ENCODE results near the gene RABGAP1L. TPM values are rescaled to one million over a fixed set of nuclear protein-coding genes. Genes with fewer than 3 reads are reported as not detected.

The RABGAP1L gene
- total and polyA plus RNA-seq, 2 of the 8 experiments (the other 6 are each of a cell fraction or from before 2014, with no cell fraction given), result 33.3 to 156 TPM

DNA sequence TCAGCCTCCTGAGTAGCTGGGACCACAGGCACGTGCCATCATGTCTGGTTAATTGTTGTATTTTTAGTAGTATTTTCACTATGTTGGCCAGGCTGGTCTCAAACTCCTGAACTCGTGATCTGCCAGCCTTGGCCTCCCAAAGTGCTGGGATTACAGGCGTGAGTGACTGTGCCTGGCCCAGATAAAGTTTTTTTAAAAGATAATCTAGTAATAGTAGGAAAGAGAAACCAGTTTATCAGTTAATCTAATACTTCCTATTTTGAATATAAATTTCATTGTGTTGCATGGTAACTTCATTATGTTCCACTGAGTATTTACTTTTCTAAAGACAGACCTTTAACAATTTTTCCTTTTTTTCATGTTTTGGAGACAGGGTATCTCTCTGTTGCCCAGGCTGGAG is 10.0 kb downstream of the RABGAP1L start:
- Histone ChIP-seq H4K91ac (replicated peaks; ENCODE audit: insufficient read length, low read length) (no peak overlapping the region), H4K8ac (ENCODE audit: extremely low read depth, insufficient read depth, low read length) (no peak overlapping the region), H3K79me2 (ENCODE audit: control insufficient read depth in 1 of 2, insufficient read depth in 2 of 2, low read length in 2 of 2) (peaks cover 0 to 15% of the 10 kb centered on the region in 2 experiments; a peak in 1 of 4 replicates), H3K4me3 (ENCODE audit: extremely low read depth in 1 of 4, insufficient read depth in 2 of 4, low read depth in 3 of 4, low read length in 4 of 4) (no peak overlapping the region), H2BK5ac (ENCODE audit: low read depth, low read length) (no peak overlapping the region), H4K20me1 (replicated peaks in 1 of 2; ENCODE audit: control insufficient read depth in 1 of 2, insufficient read depth in 2 of 2, low read length in 2 of 2) (no peaks in the 10 kb centered on the region), H3K18ac (ENCODE audit: extremely low read depth, low read length) (no peak overlapping the region), H3K23me2 (ENCODE audit: low read depth, low read length) (no peaks in the 10 kb centered on the region), H3K36me3 (ENCODE audit: control insufficient read depth in 2 of 4, insufficient read depth in 4 of 4, low read length in 3 of 4) (no peaks in the 10 kb centered on the region), H3K4ac (replicated peaks; ENCODE audit: insufficient read length, low read depth, low read length) (no peak overlapping the region), H2BK20ac (ENCODE audit: low read length) (no peak overlapping the region), H3K23ac (ENCODE audit: insufficient read length) (no peak overlapping the region), H3K56ac (replicated peaks; ENCODE audit: insufficient read length, low read depth, low read length) (no peak overlapping the region), H3K4me1 (replicated peaks in 1 of 4; ENCODE audit: control insufficient read depth in 3 of 4, insufficient read depth in 4 of 4, low read length in 3 of 4) (no peaks in the 10 kb centered on the region), H3K4me2 (ENCODE audit: insufficient read depth in 1 of 2, low read depth in 2 of 2, low read length in 2 of 2) (no peak overlapping the region), H3K27ac (ENCODE audit: low read depth, low read length) (no peak overlapping the region), H3K9ac (replicated peaks in 1 of 4; ENCODE audit: extremely low read depth in 1 of 4, low read depth in 3 of 4, low read length in 3 of 4) (no peak overlapping the region), H3K79me1 (ENCODE audit: low read depth, low read length) (no peaks in the 10 kb centered on the region), H2BK120ac (replicated peaks; ENCODE audit: low read depth, low read length) (no peak overlapping the region), H4K5ac (ENCODE audit: insufficient read length, low read depth, low read length) (no peak overlapping the region), H3K14ac (ENCODE audit: insufficient read length) (no peak overlapping the region), H3K27me3 (replicated peaks in 1 of 4; ENCODE audit: control insufficient read depth in 3 of 4, extremely low read depth in 1 of 4, insufficient read depth in 3 of 4, low read length in 3 of 4) (no peaks in the 10 kb centered on the region), H2AK5ac (ENCODE audit: low read depth, low read length) (no peak overlapping the region), H2BK12ac (ENCODE audit: low read depth, low read length) (no peak overlapping the region), H2AFZ (ENCODE audit: low read length) (no peak overlapping the region), H2BK15ac (ENCODE audit: low read length) (no peak overlapping the region), H3K9me3 (ENCODE audit: insufficient read depth in 2 of 2, low read depth in 1 of 2, low read length in 1 of 2) (no peaks in the 10 kb centered on the region)
- FAIRE-seq (no peak), DNase-seq (ENCODE audit: low read depth in 1 of 2, low spot score in 2 of 2) (no peak)
- 82% methylated on average over 3 of the region's 3 CpGs; no CpG with 5 or more reads in 1 of the 2 experiments for WGBS, 2 experiments (ENCODE audit: extremely low coverage in 1 of 2, insufficient coverage in 1 of 2, insufficient read length in 1 of 2, insufficient replicate concordance in 2 of 2, low coverage in 1 of 2, low lambda C conversion rate in 2 of 2, missing lambda C conversion rate in 1 of 2)
- ChIA-PET CTCF (ENCODE audit: partially characterized antibody) (interaction anchor here (0.8 to 2.6 kb wide), 4 partner anchors 16 to 54 kb away, joined by 3 to 10 read pairs (median 4); no protein-coding TSS in a partner anchor), POLR2A (ENCODE audit: partially characterized antibody) (interaction anchor here (0.6 kb wide), 1 partner anchor 9 kb away, joined by 3 read pairs; no protein-coding TSS in a partner anchor)
- no peak for TF ChIP-seq CBX8 (IDR thresholded peaks at IDR 0.05; ENCODE audit: borderline replicate concordance, low read depth, low read length)
- no peak for TF ChIP-seq EP300 (IDR thresholded peaks at IDR 0.05; ENCODE audit: borderline replicate concordance in 1 of 2, low read depth in 2 of 2, low read length in 2 of 2)
- TF ChIP-seq EGR1 (IDR thresholded peaks at IDR 0.05; ENCODE audit: borderline replicate concordance, low read depth, low read length), result no peak
- TF ChIP-seq POLR2A (IDR thresholded peaks at IDR 0.05; ENCODE audit: control extremely low read depth in 1 of 2, low read depth in 2 of 2, low read length in 2 of 2), result no peak
- no peak for TF ChIP-seq KDM5A (IDR thresholded peaks at IDR 0.05; ENCODE audit: low read length)
- TF ChIP-seq SIN3A (conservative IDR thresholded peaks at IDR 0.05 in 1 of 2, IDR thresholded peaks at IDR 0.05 in 1 of 2; ENCODE audit: low read depth in 1 of 2, low read length in 2 of 2), result no peak
- TF ChIP-seq, protein P1, sequence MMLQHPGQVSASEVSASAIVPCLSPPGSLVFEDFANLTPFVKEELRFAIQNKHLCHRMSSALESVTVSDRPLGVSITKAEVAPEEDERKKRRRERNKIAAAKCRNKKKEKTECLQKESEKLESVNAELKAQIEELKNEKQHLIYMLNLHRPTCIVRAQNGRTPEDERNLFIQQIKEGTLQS (IDR thresholded peaks at IDR 0.05; ENCODE audit: insufficient read depth, low read depth, low read length), result no peak
- TF ChIP-seq POLR2AphosphoS5 (IDR thresholded peaks at IDR 0.05; ENCODE audit: low read depth, low read length), result no peak
- no peak for TF ChIP-seq BCL11A (IDR thresholded peaks at IDR 0.05; ENCODE audit: low read depth in 2 of 2, low read length in 2 of 2)
- TF ChIP-seq ATF2 (IDR thresholded peaks at IDR 0.05; ENCODE audit: low read length), result no peak

Measured in H1 (cell line).